SH-SY5Y (cell line): ENCODE data around the gene MTUS2.

Experiments used
- GATA2 ChIP-seq: IDR thresholded peaks from 2 replicates; pipeline ENCODE4 v1.6.1; 2011; ENCODE audit warnings: mild to moderate bottlenecking, low read depth, low read length
- GATA3 ChIP-seq: IDR thresholded peaks from 2 replicates; pipeline ENCODE4 v1.6.1; 2011; ENCODE audit warnings: low read depth, mild to moderate bottlenecking, low read length, moderate library complexity

The MTUS2 gene

DNA sequence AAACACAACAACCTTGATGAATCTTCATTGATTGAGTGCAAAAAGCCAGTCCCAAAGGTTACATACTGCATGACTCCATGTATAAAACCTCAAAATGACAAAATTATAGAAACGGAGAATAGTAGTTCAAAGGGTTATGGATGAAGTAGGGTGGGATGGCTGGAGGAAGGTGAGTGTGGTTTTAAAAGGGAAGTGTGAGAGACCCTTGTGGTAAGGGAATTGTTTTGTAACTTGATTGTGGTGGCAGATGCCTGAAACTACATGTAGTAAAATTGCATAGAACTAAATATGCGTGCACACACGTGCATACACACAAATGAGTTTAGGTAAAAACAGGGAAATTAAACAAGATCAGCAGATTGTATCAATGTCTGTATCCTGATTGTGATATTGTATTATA, 340.7 kb downstream of the MTUS2 start:
- no peak for TF ChIP-seq GATA2
- no peak for TF ChIP-seq GATA3

DNA sequence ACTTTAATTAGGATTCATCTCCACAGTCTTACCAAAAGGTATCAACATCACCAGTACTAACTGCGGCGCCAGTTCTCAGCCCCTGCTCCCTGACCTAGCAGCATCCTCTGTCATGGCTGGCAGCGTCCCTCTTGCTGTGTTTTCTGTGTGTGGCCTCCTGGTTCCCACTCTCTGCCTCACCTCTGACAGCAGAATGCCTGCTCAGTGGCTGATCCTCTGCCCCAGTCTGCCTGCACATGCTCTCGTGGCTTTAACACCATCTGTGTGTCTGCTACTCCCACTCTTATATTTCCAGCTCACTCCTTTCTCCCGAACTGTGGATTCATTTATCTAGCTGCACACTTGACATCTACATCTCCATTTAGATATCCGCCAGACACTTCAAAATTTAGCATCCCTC, 341.5 kb downstream of the MTUS2 start:
- TF ChIP-seq GATA2: no peak
- TF ChIP-seq GATA3: no peak

DNA sequence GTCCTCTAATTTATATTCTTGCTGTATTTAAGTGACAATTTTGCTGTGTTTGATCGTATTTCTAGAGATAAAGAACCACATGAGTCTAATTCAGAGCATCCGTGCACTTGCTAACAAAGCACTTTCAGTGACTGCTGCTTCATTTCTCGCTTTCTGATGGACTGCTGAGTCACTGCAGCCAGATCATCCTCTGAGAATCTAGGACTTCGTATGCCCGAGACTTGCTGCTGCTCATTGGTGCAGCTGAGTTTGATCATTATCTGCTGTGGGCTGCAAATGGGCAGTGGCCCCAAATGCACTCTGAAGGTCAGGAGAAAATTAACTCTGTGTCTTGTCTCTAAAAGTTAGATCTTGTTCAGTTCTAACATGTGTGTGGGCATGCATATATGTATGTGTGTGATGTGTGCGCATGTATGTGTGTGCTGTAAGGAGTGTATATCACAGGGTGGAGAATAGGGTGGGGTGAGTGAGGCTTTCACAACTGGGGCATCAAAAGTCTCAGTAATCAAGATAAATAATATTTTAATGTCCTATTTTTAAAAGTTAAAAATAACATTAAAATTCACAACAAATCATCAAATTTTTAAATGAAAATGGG, 342.6 kb downstream of the MTUS2 start:
- TF ChIP-seq GATA2 (no peak), GATA3 (no peak)

DNA sequence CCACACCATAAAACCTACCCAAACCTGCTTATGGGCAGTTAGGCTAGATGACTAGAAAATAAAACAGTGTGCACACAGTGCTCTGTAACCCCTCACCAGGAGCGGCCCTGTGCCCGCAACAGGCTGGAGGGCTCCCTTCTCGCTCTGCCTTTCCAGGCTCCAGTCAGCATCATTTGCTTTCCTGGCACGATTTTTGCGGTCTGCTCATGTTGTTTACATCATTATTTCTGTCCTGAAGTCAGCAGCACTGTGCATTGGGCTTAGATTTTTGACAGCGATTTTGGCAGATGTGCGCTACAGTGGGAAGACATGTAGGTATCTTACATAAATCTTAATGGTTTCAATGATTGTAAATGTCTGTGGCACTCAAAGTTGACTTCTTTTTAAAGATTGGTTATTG, 344.0 kb downstream of the MTUS2 start:
- TF ChIP-seq GATA3: no peak
- no peak for TF ChIP-seq GATA2

DNA sequence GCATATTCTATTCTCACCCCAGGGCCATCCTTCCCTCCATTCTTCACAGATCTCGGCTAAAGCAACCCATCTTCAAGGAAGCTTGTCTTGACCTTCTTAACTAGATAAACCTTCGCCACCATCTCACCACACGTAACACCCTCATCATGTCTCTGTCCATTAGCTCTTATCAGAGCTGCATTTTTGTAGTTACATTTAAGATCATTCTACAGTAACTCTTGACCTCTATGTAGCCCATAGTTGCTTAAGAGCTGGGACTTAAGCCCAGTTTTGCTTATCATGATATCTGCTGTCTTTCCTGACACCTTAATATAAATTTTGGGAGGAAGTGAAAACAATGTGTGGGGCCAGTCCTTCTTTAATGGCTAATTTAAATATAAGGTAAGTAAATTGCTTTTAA, 345.1 kb downstream of the MTUS2 start:
- TF ChIP-seq GATA3: no peak
- TF ChIP-seq GATA2: no peak

DNA sequence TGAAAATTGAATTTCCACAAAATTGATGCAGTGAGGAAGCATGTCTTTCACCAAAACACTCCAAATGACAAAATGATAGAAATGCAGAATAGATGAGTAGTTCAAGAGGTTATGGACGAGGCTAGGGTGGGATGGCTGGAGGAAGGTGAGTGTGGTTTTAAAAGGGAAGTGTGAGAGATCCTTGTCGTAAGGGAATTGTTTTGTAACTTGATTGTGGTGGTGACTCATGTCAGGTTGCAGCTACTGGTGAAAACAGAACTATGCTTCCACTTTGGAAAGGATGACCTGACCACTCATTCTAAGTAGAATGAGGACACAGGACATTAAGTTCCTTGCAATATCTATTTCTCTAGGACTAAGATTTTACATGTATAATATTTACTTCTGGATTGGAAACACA, 345.7 kb downstream of the MTUS2 start:
- TF ChIP-seq GATA2 (no peak), GATA3 (no peak)

DNA sequence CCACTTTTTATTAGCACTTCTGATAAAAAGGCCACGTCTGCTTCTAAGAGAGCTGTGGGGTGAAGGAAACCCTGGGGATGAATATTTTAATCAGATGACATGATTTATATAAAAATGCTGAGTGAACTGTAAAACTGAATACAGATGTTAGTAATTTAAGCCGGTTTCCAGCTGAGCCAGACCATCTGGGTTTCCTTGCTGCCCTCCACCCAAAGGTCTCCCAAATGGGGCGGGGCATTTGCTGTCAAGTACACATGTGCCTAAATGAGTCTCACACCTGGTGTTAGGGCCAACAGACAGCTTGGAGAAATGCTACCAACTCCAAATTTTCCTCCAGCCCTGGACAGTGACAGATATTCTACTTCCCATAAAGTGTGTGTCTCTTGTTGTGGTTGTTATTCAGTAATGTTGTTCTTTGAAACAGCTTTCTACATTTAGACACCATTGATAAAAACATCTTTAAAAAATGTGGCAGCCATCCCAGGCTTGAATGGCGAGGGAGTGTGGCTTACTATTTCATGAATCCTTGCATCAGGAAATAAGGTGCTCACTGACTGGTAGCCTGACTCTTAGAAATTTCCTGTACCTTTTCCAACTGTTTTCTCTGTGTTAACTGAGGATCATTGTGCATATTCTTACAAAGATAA, 350.4 kb downstream of the MTUS2 start:
- TF ChIP-seq GATA3: no peak
- TF ChIP-seq GATA2: no peak

DNA sequence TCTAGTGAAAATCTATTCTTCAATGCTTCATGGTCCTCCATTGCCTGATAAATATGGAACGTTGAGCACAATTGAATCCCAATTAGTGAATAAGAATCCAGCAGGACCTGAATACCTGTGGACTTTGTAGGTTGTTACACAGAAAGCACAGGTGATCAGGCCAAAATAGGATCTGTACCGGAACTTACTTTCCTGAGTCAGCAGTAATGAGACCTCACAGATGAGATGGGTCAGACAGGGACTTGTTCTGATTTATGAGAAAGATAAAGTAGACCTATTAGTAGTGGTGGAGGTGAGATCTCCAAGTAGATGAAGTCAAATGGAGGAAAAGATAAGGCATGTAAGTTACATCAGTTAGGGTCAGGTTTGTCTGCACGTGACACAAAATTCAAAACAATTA, 351.1 kb downstream of the MTUS2 start:
- no peak for TF ChIP-seq GATA3
- no peak for TF ChIP-seq GATA2

DNA sequence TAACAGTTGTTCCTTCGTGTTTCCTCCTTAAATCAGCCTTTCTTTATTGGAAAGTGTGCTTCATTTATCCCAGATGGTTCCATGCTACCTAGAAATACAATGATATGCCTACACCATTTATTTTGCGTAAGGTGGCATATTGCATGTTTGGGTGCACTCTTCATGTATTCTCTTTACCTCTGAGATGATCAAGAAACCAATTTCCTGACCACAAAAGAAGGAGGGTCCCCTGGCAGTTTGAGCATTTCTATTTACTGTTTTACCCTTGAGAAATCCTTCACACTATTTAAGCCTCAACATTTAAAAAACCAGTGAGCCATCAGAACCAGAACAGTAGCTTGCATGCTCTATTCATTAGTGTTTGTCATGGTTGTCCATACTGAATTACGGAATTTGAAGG, 354.0 kb downstream of the MTUS2 start:
- TF ChIP-seq GATA3 (no peak), GATA2 (no peak)

DNA sequence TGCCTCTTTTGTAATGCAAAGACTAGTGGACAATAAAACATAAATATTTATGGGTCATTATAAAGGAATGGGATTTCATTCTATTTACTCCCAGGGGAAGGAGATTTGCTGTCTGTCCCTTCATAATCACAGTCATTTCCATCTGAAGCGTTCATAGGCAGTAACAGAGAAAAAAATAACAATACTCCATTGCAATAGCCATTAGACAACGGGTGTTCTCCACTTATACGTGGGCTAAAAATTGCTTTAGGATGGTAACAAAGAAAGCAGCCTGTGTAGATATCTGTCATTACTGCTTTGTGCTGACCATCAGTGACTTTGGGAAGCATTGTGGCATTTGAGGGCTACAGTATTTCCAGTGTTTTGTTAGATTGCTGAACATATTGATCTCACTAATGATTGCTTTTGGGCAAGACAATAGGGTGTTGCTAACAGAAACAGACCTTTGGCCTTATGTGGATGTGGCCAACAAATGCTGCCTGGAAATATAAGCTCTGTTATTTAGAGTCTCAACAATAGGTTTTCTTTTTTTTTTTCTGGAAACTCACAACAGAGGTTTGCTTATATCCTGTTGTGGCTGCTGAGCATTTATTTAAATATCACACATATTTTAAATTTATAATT, 355.2 kb downstream of the MTUS2 start:
- TF ChIP-seq GATA3 (no peak), GATA2 (no peak)

DNA sequence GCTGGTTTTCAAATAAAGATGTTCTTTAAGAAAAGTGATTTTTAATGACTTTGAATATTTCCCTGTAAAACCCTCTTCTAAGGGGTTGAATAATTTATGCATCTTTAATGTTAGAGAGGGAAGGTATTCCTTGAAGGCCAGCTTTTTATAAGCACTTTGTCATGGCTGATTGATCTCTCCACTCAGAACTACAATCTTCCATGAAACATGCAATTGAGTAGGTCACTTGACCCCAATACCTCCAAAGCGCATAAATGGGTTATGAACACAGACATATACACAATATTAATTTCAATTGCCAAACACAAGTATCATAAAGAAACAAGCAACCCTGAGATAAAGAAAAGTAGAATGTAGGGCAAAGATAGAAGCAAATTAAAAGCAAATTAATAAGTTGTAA, 359.9 kb downstream of the MTUS2 start:
- TF ChIP-seq GATA3 (no peak), GATA2 (no peak)

DNA sequence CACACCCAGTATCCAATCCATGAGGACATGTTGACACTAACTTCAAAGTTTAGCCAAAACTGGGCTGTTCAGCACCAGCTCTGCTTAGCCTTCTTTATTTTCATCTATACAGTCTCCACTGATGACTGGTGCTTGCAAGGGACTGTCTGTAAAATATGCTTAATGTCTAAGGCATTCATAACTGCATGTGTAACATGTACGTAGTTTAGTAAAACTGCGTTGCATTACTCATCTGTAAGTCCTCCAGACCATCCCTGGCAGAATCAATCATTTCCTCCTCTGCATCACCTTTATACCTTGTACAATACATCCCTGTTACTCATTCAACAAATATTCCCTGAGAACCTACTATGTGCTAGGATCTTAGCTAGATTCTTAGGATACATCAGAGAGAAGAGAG, 362.1 kb downstream of the MTUS2 start:
- TF ChIP-seq GATA3 (no peak), GATA2 (no peak)

DNA sequence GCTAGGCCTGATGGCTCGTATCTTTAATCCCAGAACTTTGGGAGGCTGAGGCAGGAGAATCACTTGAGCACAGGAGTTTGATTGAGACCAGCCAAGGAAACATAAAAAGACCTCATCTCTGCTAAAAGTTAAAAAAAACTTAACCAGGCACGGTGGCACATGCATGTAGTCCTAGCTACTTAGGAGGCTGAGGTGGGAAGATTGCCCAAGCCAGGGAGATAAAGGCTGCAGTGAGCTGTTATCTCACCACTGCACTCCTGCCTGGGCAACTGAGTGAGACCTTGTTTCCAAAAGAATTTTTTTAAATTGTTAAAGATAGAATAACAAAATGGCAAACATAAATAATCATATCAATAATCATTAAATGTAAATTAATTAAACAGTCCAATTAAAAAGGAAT, 365.8 kb downstream of the MTUS2 start:
- TF ChIP-seq GATA3: no peak
- no peak for TF ChIP-seq GATA2

DNA sequence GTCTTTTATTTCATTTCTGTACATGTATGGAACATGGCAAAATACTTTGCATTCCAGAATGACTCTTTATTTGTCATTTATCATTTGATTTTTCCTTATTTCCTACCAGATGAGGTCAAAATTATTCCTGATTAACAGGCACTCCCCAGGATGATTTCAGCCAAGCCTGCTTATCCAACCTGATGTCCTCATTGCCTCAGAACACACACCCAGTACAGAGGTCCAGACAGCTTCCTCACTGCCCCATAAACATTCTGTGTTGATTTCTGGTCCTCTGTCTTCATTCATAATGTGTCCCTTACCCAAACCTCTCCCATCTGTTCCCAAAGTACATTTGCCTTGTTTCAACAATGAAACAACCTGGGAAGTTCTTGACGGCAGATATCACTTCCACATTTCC, 367.4 kb downstream of the MTUS2 start:
- TF ChIP-seq GATA2 (no peak), GATA3 (no peak)

DNA sequence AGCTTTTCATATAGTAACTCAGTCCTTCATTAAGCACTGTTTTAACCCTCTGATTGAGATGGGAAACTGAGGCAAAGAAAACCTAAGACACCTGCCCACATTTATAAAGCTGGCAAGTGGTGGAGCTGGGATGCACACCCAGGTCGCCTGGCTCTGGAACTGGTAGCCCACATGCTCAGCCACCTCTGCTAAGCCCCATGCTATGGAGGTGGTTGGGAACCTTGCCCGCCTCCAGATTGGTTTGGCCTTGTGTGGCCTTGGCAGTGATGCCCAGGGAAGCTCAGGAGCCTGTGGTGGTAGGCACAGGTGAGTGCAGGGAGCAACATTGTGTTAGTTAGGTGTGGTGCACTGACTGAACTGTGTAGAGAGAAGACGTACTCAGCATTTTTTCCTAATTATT, 370.2 kb downstream of the MTUS2 start:
- TF ChIP-seq GATA2: no peak
- no peak for TF ChIP-seq GATA3

DNA sequence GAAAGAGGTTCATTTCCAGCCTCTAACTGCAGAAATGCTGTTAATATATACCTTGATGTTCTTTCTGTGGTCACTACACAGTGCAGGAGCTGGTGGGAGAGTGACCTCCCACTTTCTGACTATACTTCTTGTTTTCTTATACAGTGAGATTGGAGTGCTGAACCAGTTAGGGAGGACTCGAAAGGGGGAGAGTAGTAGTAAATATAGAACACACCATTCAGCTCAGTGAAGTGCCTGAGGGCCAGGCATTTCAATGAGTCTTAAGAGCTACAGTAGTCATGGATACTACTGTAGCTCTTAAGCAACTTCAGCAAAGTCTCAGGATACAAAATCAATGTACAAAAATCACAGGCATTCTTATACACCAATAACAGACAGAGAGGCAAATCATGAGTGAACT, 372.9 kb downstream of the MTUS2 start:
- TF ChIP-seq GATA2: no peak

DNA sequence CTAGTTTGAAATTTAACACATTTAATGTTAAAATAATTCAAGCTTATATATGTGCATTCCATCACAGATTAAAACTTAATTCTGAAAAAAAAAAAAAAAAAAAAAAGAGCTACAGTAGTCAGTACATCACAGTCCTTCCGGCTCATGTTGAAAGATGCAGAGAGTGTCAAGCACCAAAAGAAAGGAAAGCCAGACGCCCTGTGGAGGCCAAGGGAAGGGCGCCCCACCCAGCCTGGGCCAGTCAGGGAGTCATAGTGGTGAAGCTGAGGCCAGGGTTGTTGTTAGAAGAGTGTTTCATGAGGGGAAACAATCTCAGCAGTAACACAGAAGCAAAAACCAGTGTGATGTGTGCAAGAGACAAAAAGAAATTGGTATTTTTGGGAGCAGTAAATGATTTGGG, 375.3 kb downstream of the MTUS2 start:
- no peak for TF ChIP-seq GATA3
- no peak for TF ChIP-seq GATA2
